HepG2 (cell line): Measurements from ENCODE around the gene COL4A2. TPM values are rescaled to one million over a fixed set of nuclear protein-coding genes. Genes with fewer than 3 reads are reported as not detected.
A peak's percentile ranks its signal among the peaks of the same experiment; 100 is the strongest.
"Not testable (repeated sequence)": the region's sequence is repeated elsewhere in the genome, so short reads cannot be mapped to it uniquely, and the experiment has no call there.

Experiments used
- ATAC-seq: fragments of 200-7000 bp; cut with Tn5 transposase; 3 replicates; pipeline ENCODE4 v1.9.1; 2020; ENCODE audit warnings: mild to moderate bottlenecking, moderate library complexity
- BruUV-seq: library from RNA; stranded (reverse); fragments of 400-500 nt; replicated peaks from 2 replicates; lab custom pipeline; 2021; lab: Mats Ljungman, UMichigan
- CTCF ChIA-PET: fragments of 300-600 bp; formaldehyde crosslinking; extraction: SDS; loops from one replicate; lab custom pipeline; 2021; ENCODE audit warnings: low total read pairs, inconsistent platforms, low intra/inter-chr PET ratio; lab: Yijun Ruan, JAX
- POLR2A ChIA-PET: fragments of 350-600 bp; sonication (Branson Sonifier 250); formaldehyde crosslinking; loops from one replicate; lab custom pipeline; 2020; ENCODE audit warnings: antibody characterized with exemption, inconsistent platforms; lab: Yijun Ruan, JAX
- DNase-seq: peaks from one replicate; pipeline ENCODE4 v3.0.0-alpha.2; 2015; ENCODE audit warnings: low spot score
- FAIRE-seq: peaks from 3 replicates; lab custom pipeline; 2011; peaks lifted over from hg19 to GRCh38; lab: Jason Lieb, UNC
- H2AFZ ChIP-seq: one replicate; pipeline ENCODE4 v1.6.1; 2011; ENCODE audit warnings: low read length, inconsistent platforms
- H3K27ac ChIP-seq: fragments of 300-600 bp; 3 replicates; pipeline ENCODE4 v1.8.0; 2011; ENCODE audit warnings: mixed run types, mild to moderate bottlenecking, mixed read lengths, low read length, inconsistent platforms; ENCODE audit not compliant: insufficient read depth; ENCODE audit errors: extremely low read length
- H3K27me3 ChIP-seq, 2 experiments: fragments of 200-600 bp in 1 of 2; 2 replicates in 1 of 2; 3 replicates in 1 of 2; pipeline versions ENCODE4 v1.6.0 to v1.8.0; 2011; ENCODE audit warnings: low read length in 2 of 2, mild to moderate bottlenecking in 2 of 2, moderate library complexity in 2 of 2, inconsistent platforms in 1 of 2; ENCODE audit not compliant: insufficient read depth in 2 of 2, control insufficient read depth in 1 of 2
- H3K36me3 ChIP-seq, 2 experiments: fragments of 200-600 bp in 1 of 2; replicated peaks in 1 of 2; 2 replicates in 1 of 2; 3 replicates in 1 of 2; pipeline versions ENCODE4 v1.5.1 to v1.8.0; 2011; ENCODE audit warnings: low read length in 2 of 2, inconsistent platforms in 1 of 2; ENCODE audit not compliant: insufficient read depth in 2 of 2, control insufficient read depth in 1 of 2
- H3K4me1 ChIP-seq: 2 replicates; pipeline ENCODE4 v1.5.1; 2012; ENCODE audit warnings: low read length, inconsistent platforms; ENCODE audit not compliant: insufficient read depth
- H3K4me2 ChIP-seq: 2 replicates; pipeline ENCODE4 v1.6.0; 2011; ENCODE audit warnings: low read depth, low read length, inconsistent platforms
- H3K4me3 ChIP-seq, 3 experiments: fragments of 200-600 bp in 1 of 3; sonication (generic), shearing (Covaris generic) in 1 of 3; replicated peaks in 1 of 3; 2 replicates each; pipeline ENCODE4 v1.5.1; 2011 to 2016; ENCODE audit warnings: low read length in 3 of 3, inconsistent platforms in 2 of 3, low read depth in 2 of 3, mild to moderate bottlenecking in 2 of 3, control low read depth in 1 of 3, mixed read lengths in 1 of 3; ENCODE audit not compliant: insufficient read depth in 1 of 3
- H3K79me2 ChIP-seq: one replicate; pipeline ENCODE4 v1.6.1; 2011; ENCODE audit warnings: low read length, inconsistent platforms; ENCODE audit not compliant: insufficient read depth
- H3K9ac ChIP-seq: 2 replicates; pipeline ENCODE4 v1.6.0; 2011; ENCODE audit warnings: mild to moderate bottlenecking, low read depth, low read length, inconsistent platforms; ENCODE audit not compliant: insufficient read depth
- H3K9me3 ChIP-seq: 2 replicates; pipeline ENCODE4 v1.5.1; 2012; ENCODE audit warnings: mild to moderate bottlenecking, low read length
- H4K20me1 ChIP-seq: 2 replicates; pipeline ENCODE4 v1.6.0; 2011; ENCODE audit warnings: inconsistent platforms, mild to moderate bottlenecking, low read length, moderate library complexity; ENCODE audit not compliant: insufficient read depth
- HNF4A ChIP-seq: sonication (generic); formaldehyde crosslinking; IDR thresholded peaks from 2 replicates; pipeline ENCODE4 v1.4.0; 2020; ENCODE audit warnings: missing genetic modification reagents
- KLF16 ChIP-seq, 2 experiments: sonication (generic) in 1 of 2; formaldehyde crosslinking in 1 of 2; IDR thresholded peaks; 2 replicates each; pipeline versions ENCODE4 v1.6.1 to v1.8.0; 2016 to 2023; ENCODE audit warnings: missing genetic modification reagents in 2 of 2, missing compliant biosample characterization in 1 of 2
- ZNF75D ChIP-seq: sonication (generic); formaldehyde crosslinking; IDR thresholded peaks from 2 replicates; pipeline ENCODE4 v1.8.1; 2023; ENCODE audit warnings: missing genetic modification reagents, mild to moderate bottlenecking, borderline replicate concordance
- WGBS: methylation state at CpG from one replicate; pipeline ENCODE4 v1.1.6; 2017; ENCODE audit warnings: low lambda C conversion rate; 5-methylcytosine and 5-hydroxymethylcytosine counted together
- in situ Hi-C: cut with HindIII; loops from 2 replicates; pipeline ENCODE4 v1.10.0; 2017; ENCODE audit warnings: low pct_unique_long_range_greater_than_20kb; ENCODE audit not compliant: extremely low pct_ligation_motif_present
- intact Hi-C: fragments of 100-400 bp; cut with micrococcal nuclease; formaldehyde crosslinking; loops from one replicate; pipeline ENCODE4 v1.10.0; 2022; ENCODE audit not compliant: unreplicated experiment
- polyA plus RNA-seq, 8 experiments: library from polyadenylated mRNA; depleted of rRNA in 3 of 8; stranded (reverse) in 7 of 8; unstranded in 1 of 8; fragments of >200 nt; fragmentation: Illumina TruSeq in 4 of 8; extraction: Trizol in 4 of 8; gene quantifications; 2 replicates each; pipeline versions ENCODE4 v1.2.1 to v1.2.3, GENCODE V29; 2011 to 2016; ENCODE audit warnings: low read depth in 4 of 8, missing spikeins in 1 of 8, mixed read lengths in 1 of 8; ENCODE audit not compliant: insufficient read depth in 1 of 8
- total RNA-seq, 5 experiments: library from RNA; depleted of rRNA; stranded (reverse); fragments of >200 nt; fragmentation: Illumina TruSeq; extraction: Trizol; gene quantifications; 2 replicates each; pipeline ENCODE4 v1.2.3, GENCODE V29; 2016; ENCODE audit warnings: low read depth in 1 of 5
- TF ChIP-seq, protein P1 (sequence below): sonication (generic); formaldehyde crosslinking; IDR thresholded peaks from 2 replicates; pipeline ENCODE4 v1.4.0; 2020; ENCODE audit warnings: missing genetic modification reagents, low read depth, mild to moderate bottlenecking, borderline replicate concordance

COL4A2 gene
- total and polyA plus RNA-seq, 2 of the 13 experiments (the other 11 are each of a cell fraction or from before 2014, with no cell fraction given), result 0.22 to 1.9 TPM

DNA sequence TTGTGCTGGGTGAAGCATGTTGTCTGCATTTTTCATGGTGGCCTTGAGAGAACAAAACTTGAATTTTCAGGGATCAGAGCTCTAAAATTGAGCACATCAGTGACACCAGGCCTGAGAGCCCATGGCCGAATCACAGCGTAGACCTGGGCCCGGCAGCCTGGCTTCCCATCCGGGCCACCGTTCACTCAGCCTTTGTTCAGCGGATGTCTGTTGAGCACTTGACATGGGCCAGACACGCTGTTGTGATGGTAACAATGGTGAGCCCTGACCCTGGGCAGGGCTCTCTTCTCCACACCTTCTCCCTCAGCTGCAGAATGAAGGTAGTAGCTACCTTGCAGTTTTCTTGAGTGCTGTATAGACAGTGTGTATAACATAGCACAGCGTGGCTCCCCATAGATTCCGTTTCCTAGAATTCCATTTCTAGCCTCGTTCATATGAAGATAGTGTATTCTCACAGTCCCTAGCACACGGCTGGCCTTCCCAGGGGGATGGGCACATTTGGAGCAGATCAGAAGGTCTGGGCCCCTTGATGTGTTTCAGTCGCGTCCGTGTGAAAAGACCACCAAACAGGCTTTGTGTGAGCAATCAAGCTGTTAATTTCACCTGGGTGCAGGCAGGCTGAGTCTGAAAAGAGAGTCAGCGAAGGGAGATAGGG, 179.1 kb downstream of the COL4A2 start:
- POLR2A ChIA-PET, result no interaction called here
- H4K20me1 ChIP-seq, result no peaks in the 10 kb centered on the region
- DNase-seq (no peak), FAIRE-seq (no peak), ATAC-seq (peak; percentile 12)
- peak overlapping the region; percentile 7 for H3K27ac ChIP-seq
- H3K4me2 ChIP-seq, result peak overlapping the region; percentile 63
- H3K79me2 ChIP-seq, result no peaks in the 10 kb centered on the region
- peaks cover 74% of the 10 kb centered on the region for H3K4me1 ChIP-seq
- TF ChIP-seq KLF16 (CRISPR knock-in tag; IDR thresholded peaks at IDR 0.05), result no peak
- TF ChIP-seq, protein P1, sequence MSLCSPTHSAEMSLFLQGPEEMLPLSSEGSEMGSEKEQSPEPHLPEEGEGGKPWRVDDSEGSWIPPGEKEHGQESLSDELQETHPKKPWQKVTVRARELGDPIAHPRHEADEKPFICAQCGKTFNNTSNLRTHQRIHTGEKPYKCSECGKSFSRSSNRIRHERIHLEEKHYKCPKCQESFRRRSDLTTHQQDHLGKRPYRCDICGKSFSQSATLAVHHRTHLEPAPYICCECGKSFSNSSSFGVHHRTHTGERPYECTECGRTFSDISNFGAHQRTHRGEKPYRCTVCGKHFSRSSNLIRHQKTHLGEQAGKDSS (CRISPR knock-in tag), result 0 out of 2 replicates have a peak, but pooled peaks have one; percentile 5
- TF ChIP-seq ZNF75D (CRISPR knock-in tag), result no peak
- TF ChIP-seq HNF4A (CRISPR knock-in tag), result no peak
- peak overlapping the region in 2 of 3 experiments; percentile 14 to 20; a peak in 1 of 6 replicates for H3K4me3 ChIP-seq
- H3K9ac ChIP-seq, result peak overlapping the region; percentile 51
- H3K9me3 ChIP-seq, result no peaks in the 10 kb centered on the region
- CTCF ChIA-PET, result no interaction called here
- H3K36me3 ChIP-seq, result no peaks in the 10 kb centered on the region
- intact Hi-C loops, result no loop called here
- H2AFZ ChIP-seq, result no peak overlapping the region
- peaks cover 0 to 19% of the 10 kb centered on the region in 2 experiments; a peak in 3 of 5 replicates for H3K27me3 ChIP-seq
- BruUV-seq, result no TSS peak
- 62% methylated on average over 15 of the region's 15 CpGs for WGBS
- in situ Hi-C loops, result no loop called here

DNA sequence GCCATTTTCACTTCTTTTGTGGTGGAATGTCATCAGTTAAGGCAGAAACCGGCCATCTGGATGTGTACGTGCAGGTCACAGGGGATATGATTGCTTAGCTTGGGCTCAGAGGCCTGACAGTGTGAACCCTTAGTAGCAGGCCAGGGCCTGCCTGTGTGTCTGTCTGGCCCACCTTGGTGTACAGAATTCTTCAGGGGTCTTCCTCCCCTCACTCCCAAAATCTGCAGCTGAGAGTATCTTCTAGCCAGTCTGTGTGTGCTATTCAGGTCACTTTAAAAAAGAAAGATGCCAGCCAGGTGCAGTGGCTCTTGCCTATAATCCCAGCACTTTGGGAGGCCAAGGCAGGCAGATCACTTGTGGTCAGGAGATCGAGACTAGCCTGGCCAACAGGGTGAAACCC, 179.8 kb downstream of the COL4A2 start:
- H3K4me3 ChIP-seq, H3K36me3 ChIP-seq, H2AFZ ChIP-seq, intact Hi-C loops, in situ Hi-C loops, H3K4me2 ChIP-seq, DNase-seq, ATAC-seq, H3K27ac ChIP-seq, H4K20me1 ChIP-seq, H3K9me3 ChIP-seq, BruUV-seq, FAIRE-seq, POLR2A ChIA-PET, H3K79me2 ChIP-seq, H3K9ac ChIP-seq, CTCF ChIA-PET: not testable (repeated sequence)
- WGBS, result 64% methylated on average over 3 of the region's 3 CpGs
- peaks cover 0 to 12% of the 10 kb centered on the region in 2 experiments; a peak in 3 of 5 replicates for H3K27me3 ChIP-seq
- H3K4me1 ChIP-seq, result peaks cover 76% of the 10 kb centered on the region
